Adrenal gland (tissue), 12 donors: ENCODE data around the gene PGA3. TPM values are rescaled to one million over a fixed set of nuclear protein-coding genes. Genes with fewer than 3 reads are reported as not detected.

Experiments used
- DNase-seq, 7 donors: peaks; one replicate each; pipeline ENCODE4 v3.0.0-alpha.2; 2019 to 2020
- H3K27ac ChIP-seq, 5 donors: fragments of 200-600 bp; sonication (generic) in 4 of 5; 1 replicate in 3 of 5; 2 replicates in 2 of 5; pipeline versions ENCODE4 v1.5.1 to v1.8.0; 2016 to 2020; ENCODE audit warnings: mild to moderate bottlenecking in 1 of 5
- H3K27me3 ChIP-seq: fragments of 200-600 bp; 2 replicates; pipeline ENCODE4 v1.8.0; 2021
- H3K36me3 ChIP-seq, 2 donors: fragments of 200-600 bp; replicated peaks in 1 of 2; 1 replicate in 1 of 2; 2 replicates in 1 of 2; pipeline versions ENCODE4 v1.5.1 to v1.8.0; 2018 to 2022
- H3K4me1 ChIP-seq, 2 donors: fragments of 200-600 bp; replicated peaks in 1 of 2; 1 replicate in 1 of 2; 2 replicates in 1 of 2; pipeline versions ENCODE4 v1.5.1 to v1.8.0; 2018 to 2021
- H3K4me3 ChIP-seq, 4 donors: fragments of 200-600 bp; sonication (generic) in 3 of 4; one replicate each; pipeline ENCODE4 v1.5.1; 2016 to 2018
- H3K9me3 ChIP-seq, 3 donors: fragments of 200-600 bp; sonication (generic) in 1 of 3; replicated peaks in 1 of 3; 1 replicate in 2 of 3; 2 replicates in 1 of 3; pipeline versions ENCODE4 v1.5.1 to v1.8.0; 2016 to 2021
- POLR2A ChIP-seq, 2 donors: fragments of 450-650 bp; IDR thresholded peaks; one replicate each; pipeline ENCODE4 v1.6.1; 2017; ENCODE audit warnings: antibody characterized with exemption in 2 of 2, mild to moderate bottlenecking in 2 of 2, moderate library complexity in 1 of 2
- WGBS, 4 donors: extraction: QIAGEN DNeasy Blood & Tissue Kit in 2 of 4; methylation state at CpG; one replicate each; pipeline versions ENCODE4 v1.1.5 to v1.1.7; 2013 to 2017; 5-methylcytosine and 5-hydroxymethylcytosine counted together
- intact Hi-C, 2 donors: fragments of 100-400 bp; cut with DNase I; formaldehyde crosslinking; loops; one replicate each; pipeline versions ENCODE4 v1.14.1 to v1.15.0; 2022 to 2023
- polyA plus RNA-seq, 3 donors: library from polyadenylated mRNA; stranded (reverse); fragments of 200-250 nt in 2 of 3; fragments of 350-450 nt in 1 of 3; fragmentation: Illumina TruSeq in 1 of 3; extraction: RNeasy Lipid Tissue Mini Kit (QIAGEN cat#74804) in 1 of 3; gene quantifications; one replicate each; pipeline ENCODE4 v1.2.3, GENCODE V29; 2013 to 2014
- total RNA-seq, 9 donors: library from RNA; depleted of rRNA in 4 of 9; stranded (reverse); fragments of >200 nt in 4 of 9; fragments of 120-200 nt in 1 of 9; fragmentation: NEBNext Ultra II Directional in 1 of 9; extraction: Animal tissue kit (Norgen Biotek cat#: 25700) in 1 of 9; gene quantifications; one replicate each; pipeline versions ENCODE4 v1.1.0 to v1.2.4, GENCODE V29; 2013 to 2023
- TF ChIP-seq, protein P1 (sequence below), 6 experiments: fragments of 450-650 bp in 4 of 6; fragments of 200-600 bp in 2 of 6; sonication (generic) in 1 of 6; IDR thresholded peaks; 1 replicate in 5 of 6; 2 replicates in 1 of 6; pipeline versions ENCODE4 v1.5.1 to v1.8.0; 2016 to 2021; ENCODE audit warnings: antibody characterized with exemption in 6 of 6, mild to moderate bottlenecking in 2 of 6, moderate library complexity in 1 of 6
- donor health status: healthy with polysubstance abuse.
- donor health status: Bipolar disorder and iron deficiency.
- donor health status: DM: yes; HTN: yes; CAD: no.
- donor health status: DM: no; HTN: no; CAD: no.
- donor health status: DM: no; HTN: no; CAD: no.
- donor health status: DM: yes; HTN: yes; CAD: no.

Gene PGA3
- total and polyA plus RNA-seq, 12 donors: 0.11 to 4.1 (median 1.7) TPM; not detected in 4

DNA sequence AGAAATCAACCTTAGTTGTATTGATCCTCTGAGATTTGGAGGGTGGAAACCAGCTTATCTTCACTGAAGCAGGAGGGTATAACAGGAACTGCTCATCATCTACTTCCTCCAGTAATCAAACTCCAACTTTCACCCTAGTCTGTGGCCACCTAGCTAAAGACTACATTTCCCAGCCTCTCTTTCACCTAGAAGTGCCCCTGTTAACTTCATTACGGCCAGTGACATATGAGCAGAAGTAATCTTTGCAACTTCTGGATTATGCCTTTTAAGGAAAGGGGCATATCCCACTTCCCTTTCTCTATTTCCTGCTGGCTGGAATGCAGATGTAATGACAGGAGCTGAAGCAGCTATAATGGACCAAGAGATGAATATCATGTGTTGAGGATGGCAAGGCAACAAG lies 34.5 kb upstream of the PGA3 start:
- Histone ChIP-seq H3K9me3 (no peaks in the 10 kb centered on the region), H3K27ac (no peak overlapping the region), H3K36me3 (no peaks in the 10 kb centered on the region), H3K27me3 (no peaks in the 10 kb centered on the region), H3K4me1 (no peaks in the 10 kb centered on the region), H3K4me3 (no peak overlapping the region)
- intact Hi-C loops: no loop called here
- WGBS, 4 donors: 71 to 82% (median 75%) methylated on average over 1 of the region's 1 CpG
- no peak for DNase-seq
- no peak for TF ChIP-seq POLR2A (IDR thresholded peaks at IDR 0.05)
- TF ChIP-seq, protein P1, sequence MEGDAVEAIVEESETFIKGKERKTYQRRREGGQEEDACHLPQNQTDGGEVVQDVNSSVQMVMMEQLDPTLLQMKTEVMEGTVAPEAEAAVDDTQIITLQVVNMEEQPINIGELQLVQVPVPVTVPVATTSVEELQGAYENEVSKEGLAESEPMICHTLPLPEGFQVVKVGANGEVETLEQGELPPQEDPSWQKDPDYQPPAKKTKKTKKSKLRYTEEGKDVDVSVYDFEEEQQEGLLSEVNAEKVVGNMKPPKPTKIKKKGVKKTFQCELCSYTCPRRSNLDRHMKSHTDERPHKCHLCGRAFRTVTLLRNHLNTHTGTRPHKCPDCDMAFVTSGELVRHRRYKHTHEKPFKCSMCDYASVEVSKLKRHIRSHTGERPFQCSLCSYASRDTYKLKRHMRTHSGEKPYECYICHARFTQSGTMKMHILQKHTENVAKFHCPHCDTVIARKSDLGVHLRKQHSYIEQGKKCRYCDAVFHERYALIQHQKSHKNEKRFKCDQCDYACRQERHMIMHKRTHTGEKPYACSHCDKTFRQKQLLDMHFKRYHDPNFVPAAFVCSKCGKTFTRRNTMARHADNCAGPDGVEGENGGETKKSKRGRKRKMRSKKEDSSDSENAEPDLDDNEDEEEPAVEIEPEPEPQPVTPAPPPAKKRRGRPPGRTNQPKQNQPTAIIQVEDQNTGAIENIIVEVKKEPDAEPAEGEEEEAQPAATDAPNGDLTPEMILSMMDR (IDR thresholded peaks at IDR 0.05): no peak

DNA sequence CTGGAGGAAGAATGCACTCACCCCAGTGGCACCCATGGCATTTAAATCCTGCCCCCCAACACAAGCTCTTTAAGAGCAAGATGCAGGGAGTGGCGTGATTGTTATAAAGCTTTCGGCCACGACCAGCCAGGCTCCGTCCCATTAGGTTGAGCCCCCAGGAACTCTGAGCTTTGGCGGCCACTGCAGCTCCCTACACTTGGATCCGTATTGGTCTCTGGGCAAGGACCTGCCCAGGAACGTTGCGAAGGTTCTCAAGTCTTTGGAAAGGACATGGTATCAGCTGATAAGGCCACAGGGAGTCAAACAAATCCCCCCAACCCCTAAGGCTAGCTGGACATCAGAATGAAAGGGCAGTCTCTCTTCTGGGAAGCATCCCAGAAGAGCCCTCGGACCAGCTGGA lies 32.7 kb upstream of the PGA3 start:
- no peaks in the 10 kb centered on the region for H3K36me3 ChIP-seq
- 79 to 82% (median 81%) methylated on average over 4 to 9 of the region's 9 CpGs for WGBS, 4 donors
- intact Hi-C loops: loop anchor here in 1 of 2 donors (5.0 kb wide), 1 partner anchor 38 kb away; no protein-coding TSS in a partner anchor
- no peak overlapping the region for H3K27ac ChIP-seq
- no peaks in the 10 kb centered on the region for H3K9me3 ChIP-seq
- TF ChIP-seq POLR2A (IDR thresholded peaks at IDR 0.05): no peak
- TF ChIP-seq, protein P1 (IDR thresholded peaks at IDR 0.05): no peak
- H3K4me1 ChIP-seq: no peaks in the 10 kb centered on the region
- no peak overlapping the region for H3K4me3 ChIP-seq
- DNase-seq: no peak
- H3K27me3 ChIP-seq: peaks cover 3% of the 10 kb centered on the region

DNA sequence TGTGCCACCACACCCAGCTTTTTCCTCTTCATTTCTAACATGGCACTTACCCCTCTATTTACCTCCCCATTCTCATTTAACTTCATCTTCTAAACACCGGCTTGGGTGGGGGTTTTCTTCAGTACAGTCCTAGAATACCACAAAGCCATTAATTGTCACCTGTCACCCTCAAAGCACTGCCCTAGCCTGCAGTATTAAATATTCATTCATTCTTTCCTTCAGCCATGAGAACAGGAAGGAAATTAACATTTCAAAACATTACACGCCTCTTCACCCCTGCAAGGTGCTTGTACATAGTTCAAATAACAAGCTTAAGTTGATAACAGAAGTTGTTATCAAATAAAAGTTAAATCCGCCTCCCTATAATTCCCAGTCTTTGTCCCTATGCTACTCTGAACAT lies 31.4 kb upstream of the PGA3 start:
- H3K27me3 ChIP-seq: peaks cover 3% of the 10 kb centered on the region
- H3K4me1 ChIP-seq: no peaks in the 10 kb centered on the region
- H3K4me3 ChIP-seq: no peak overlapping the region
- H3K27ac ChIP-seq: no peak overlapping the region
- no peak for DNase-seq
- intact Hi-C loops: loop anchor here in 1 of 2 donors (5.0 kb wide), 1 partner anchor 40 kb away; no protein-coding TSS in a partner anchor
- TF ChIP-seq, protein P1 (IDR thresholded peaks at IDR 0.05): no peak
- TF ChIP-seq POLR2A (IDR thresholded peaks at IDR 0.05): no peak
- H3K9me3 ChIP-seq: no peaks in the 10 kb centered on the region
- H3K36me3 ChIP-seq: no peaks in the 10 kb centered on the region
- 64 to 77% (median 71%) methylated on average over 3 of the region's 3 CpGs for WGBS, 4 donors

DNA sequence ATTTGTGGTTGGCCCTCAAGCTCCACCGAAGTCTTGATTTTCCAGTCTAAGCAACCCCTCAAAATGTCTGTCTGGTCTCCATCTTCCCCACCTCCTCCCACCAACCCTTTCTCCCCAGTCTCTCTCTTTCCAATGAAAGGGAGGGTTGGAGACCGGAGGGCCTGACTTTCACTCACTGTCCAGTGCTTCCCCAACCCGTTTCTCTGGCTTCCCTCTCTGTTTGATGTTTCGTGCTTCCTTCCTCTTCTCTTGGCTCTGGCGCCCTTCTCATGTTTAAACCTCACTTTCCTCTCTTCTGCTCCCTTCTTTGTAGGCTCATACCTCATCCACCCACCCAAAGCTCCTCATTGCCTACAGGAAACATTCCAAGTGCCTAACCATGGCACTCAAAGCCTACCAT lies 31.0 kb upstream of the PGA3 start:
- Histone ChIP-seq H3K9me3 (no peaks in the 10 kb centered on the region), H3K4me3 (no peak overlapping the region), H3K36me3 (no peaks in the 10 kb centered on the region), H3K27ac (no peak overlapping the region), H3K27me3 (peaks cover 3% of the 10 kb centered on the region), H3K4me1 (no peaks in the 10 kb centered on the region)
- intact Hi-C loops: loop anchor here in 1 of 2 donors (5.0 kb wide), 1 partner anchor 40 kb away; no protein-coding TSS in a partner anchor
- no peak for TF ChIP-seq POLR2A (IDR thresholded peaks at IDR 0.05)
- TF ChIP-seq, protein P1 (IDR thresholded peaks at IDR 0.05): no peak
- no peak for DNase-seq
- WGBS, 4 donors: 66 to 79% (median 69%) methylated on average over 5 of the region's 5 CpGs
